ENCODE data around the gene ABHD15. TPM values are rescaled to one million over a fixed set of nuclear protein-coding genes. Genes with fewer than 3 reads are reported as not detected.
"Not testable (repeated sequence)": the region's sequence is repeated elsewhere in the genome, so short reads cannot be mapped to it uniquely, and the experiment has no call there.

Gene ABHD15
- total RNA-seq, 2 experiments from 2014 or later = 4.1 to 4.9 TPM

DNA sequence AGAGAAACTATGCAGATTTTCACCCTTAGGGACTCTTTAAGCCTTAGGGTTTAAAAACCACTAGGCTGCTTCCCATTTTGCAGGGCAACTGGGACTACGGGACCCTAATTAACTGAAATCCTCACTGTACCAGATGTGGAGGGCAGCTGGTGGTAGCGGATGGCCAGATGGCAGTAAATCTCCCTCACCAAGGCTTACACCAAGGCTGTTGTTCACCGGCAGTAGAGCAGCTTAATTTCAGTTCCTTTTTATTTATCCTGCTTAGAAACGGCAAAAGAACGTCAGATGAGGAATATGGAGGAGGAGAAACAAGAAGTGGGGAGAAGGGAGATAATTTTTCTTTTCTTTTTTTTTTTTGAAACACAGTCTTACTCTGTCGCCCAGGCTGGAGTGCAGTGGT, 6.5 kb downstream of the ABHD15 start:
- no peaks in the 10 kb centered on the region for H3K9me3 ChIP-seq (ENCODE audit: control insufficient read depth in 1 of 2, insufficient read depth in 1 of 2, low read length in 2 of 2)
- H3K27me3 Mint-ChIP-seq = no peaks in the 10 kb centered on the region
- intact Hi-C loops (cut with DNase I, micrococcal nuclease) = loop anchor here (10.0 kb wide), 1 partner anchor 54 kb away; no protein-coding TSS in a partner anchor
- H3K27ac ChIP-seq (ENCODE audit: low read depth in 1 of 2, low read length in 2 of 2) = no peak overlapping the region
- no peak overlapping the region for H3K4me3 ChIP-seq (ENCODE audit: low read length)
- no peak overlapping the region for H3K4me3 Mint-ChIP-seq
- ChIA-PET POLR2A (no interaction called here), CTCF (no interaction called here)
- TF ChIP-seq, protein P1, sequence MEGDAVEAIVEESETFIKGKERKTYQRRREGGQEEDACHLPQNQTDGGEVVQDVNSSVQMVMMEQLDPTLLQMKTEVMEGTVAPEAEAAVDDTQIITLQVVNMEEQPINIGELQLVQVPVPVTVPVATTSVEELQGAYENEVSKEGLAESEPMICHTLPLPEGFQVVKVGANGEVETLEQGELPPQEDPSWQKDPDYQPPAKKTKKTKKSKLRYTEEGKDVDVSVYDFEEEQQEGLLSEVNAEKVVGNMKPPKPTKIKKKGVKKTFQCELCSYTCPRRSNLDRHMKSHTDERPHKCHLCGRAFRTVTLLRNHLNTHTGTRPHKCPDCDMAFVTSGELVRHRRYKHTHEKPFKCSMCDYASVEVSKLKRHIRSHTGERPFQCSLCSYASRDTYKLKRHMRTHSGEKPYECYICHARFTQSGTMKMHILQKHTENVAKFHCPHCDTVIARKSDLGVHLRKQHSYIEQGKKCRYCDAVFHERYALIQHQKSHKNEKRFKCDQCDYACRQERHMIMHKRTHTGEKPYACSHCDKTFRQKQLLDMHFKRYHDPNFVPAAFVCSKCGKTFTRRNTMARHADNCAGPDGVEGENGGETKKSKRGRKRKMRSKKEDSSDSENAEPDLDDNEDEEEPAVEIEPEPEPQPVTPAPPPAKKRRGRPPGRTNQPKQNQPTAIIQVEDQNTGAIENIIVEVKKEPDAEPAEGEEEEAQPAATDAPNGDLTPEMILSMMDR (IDR thresholded peaks at IDR 0.05) = no peak
- no peak for ATAC-seq (ENCODE audit: poor library complexity)
- peaks cover 43% of the 10 kb centered on the region for H3K4me1 ChIP-seq (ENCODE audit: insufficient read depth, low read length)
- no peaks in the 10 kb centered on the region for H3K36me3 Mint-ChIP-seq (ENCODE audit: low read depth)
- H3K9me3 Mint-ChIP-seq = no peaks in the 10 kb centered on the region
- peak in 2 of 14 experiments; percentile 30 to 31 for DNase-seq
- no peaks in the 10 kb centered on the region for H3K27me3 ChIP-seq (ENCODE audit: control insufficient read depth in 1 of 2, insufficient read depth in 2 of 2, low read length in 2 of 2)
- no peak overlapping the region for H3K27ac Mint-ChIP-seq
- peaks cover 22% of the 10 kb centered on the region for H3K4me1 Mint-ChIP-seq (ENCODE audit: low read depth)
- H3K36me3 ChIP-seq (ENCODE audit: insufficient read depth, low read length) = peaks cover 16% of the 10 kb centered on the region

DNA sequence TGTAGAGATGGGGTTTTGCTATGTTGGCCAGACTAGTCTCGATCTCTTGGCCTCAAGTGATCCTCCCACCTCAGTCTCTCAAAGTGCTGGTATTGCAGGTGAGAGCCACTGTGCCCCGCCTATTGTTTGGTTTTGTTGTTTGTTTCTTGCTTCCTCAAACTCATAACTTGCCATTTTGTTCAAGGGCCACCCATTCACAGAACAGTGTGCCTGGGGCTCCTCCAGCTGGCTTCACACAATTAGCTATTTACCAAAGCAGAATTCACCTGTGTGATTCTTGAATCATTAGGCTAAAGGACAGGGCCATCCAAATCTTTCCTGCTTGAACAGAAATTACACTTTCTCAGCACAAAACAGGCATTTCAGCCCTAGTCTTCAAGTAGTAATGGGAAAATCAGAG, 7.2 kb downstream of the ABHD15 start:
- Histone ChIP-seq H3K4me3 (ENCODE audit: low read length) (no peak overlapping the region), H3K4me1 (ENCODE audit: insufficient read depth, low read length) (peaks cover 36% of the 10 kb centered on the region), H3K9me3 (ENCODE audit: control insufficient read depth in 1 of 2, insufficient read depth in 1 of 2, low read length in 2 of 2) (no peaks in the 10 kb centered on the region), H3K27ac (ENCODE audit: low read depth in 1 of 2, low read length in 2 of 2) (no peak overlapping the region), H3K36me3 (ENCODE audit: insufficient read depth, low read length) (peaks cover 16% of the 10 kb centered on the region), H3K27me3 (ENCODE audit: control insufficient read depth in 1 of 2, insufficient read depth in 2 of 2, low read length in 2 of 2) (no peaks in the 10 kb centered on the region)
- ATAC-seq (ENCODE audit: poor library complexity) (no peak), DNase-seq (no peak)
- TF ChIP-seq, protein P1 (IDR thresholded peaks at IDR 0.05) = no peak
- peaks cover 19% of the 10 kb centered on the region for H3K4me1 Mint-ChIP-seq (ENCODE audit: low read depth)
- no peaks in the 10 kb centered on the region for H3K9me3 Mint-ChIP-seq
- no peak overlapping the region for H3K4me3 Mint-ChIP-seq
- H3K27ac Mint-ChIP-seq = no peak overlapping the region
- POLR2A ChIA-PET = no interaction called here
- H3K36me3 Mint-ChIP-seq (ENCODE audit: low read depth) = no peaks in the 10 kb centered on the region
- no peaks in the 10 kb centered on the region for H3K27me3 Mint-ChIP-seq
- CTCF ChIA-PET = interaction anchor here (1.3 kb wide), 1 partner anchor 23 kb away, joined by 4 read pairs; no protein-coding TSS in a partner anchor
- intact Hi-C loops (cut with DNase I, micrococcal nuclease) = loop anchor here (10.0 kb wide), 1 partner anchor 55 kb away; no protein-coding TSS in a partner anchor

DNA sequence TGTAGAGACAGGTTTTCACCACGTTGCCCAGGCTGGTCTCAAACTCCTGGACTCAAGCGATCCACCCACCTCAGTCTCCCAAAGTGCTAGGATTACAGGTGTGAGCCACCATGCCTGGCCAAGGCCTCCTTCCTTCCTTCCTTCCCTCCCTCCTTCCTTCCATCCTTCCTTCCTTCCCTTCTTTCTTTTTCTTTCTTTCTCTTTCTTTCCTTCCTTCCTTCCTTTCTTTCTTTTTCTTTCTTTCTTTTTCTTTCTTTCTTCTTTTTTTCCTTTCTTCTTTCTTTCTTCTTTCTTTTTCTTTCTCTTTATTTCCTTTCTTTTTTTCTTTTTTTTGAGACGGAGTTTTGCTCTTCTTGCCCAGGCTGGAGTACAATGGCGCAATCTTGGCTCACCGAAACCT, 8.7 kb downstream of the ABHD15 start:
- CTCF ChIA-PET; intact Hi-C loops (cut with DNase I, micrococcal nuclease); H3K27me3 ChIP-seq (ENCODE audit: control insufficient read depth in 1 of 2, insufficient read depth in 2 of 2, low read length in 2 of 2); H3K27ac ChIP-seq (ENCODE audit: low read depth in 1 of 2, low read length in 2 of 2); H3K36me3 Mint-ChIP-seq (ENCODE audit: low read depth); H3K9me3 ChIP-seq (ENCODE audit: control insufficient read depth in 1 of 2, insufficient read depth in 1 of 2, low read length in 2 of 2); DNase-seq; H3K4me3 Mint-ChIP-seq; H3K27me3 Mint-ChIP-seq; POLR2A ChIA-PET; H3K4me3 ChIP-seq (ENCODE audit: low read length); ATAC-seq (ENCODE audit: poor library complexity); H3K9me3 Mint-ChIP-seq; H3K27ac Mint-ChIP-seq: not testable (repeated sequence)
- Histone ChIP-seq H3K4me1 (ENCODE audit: insufficient read depth, low read length) (peaks cover 22% of the 10 kb centered on the region), H3K36me3 (ENCODE audit: insufficient read depth, low read length) (peaks cover 16% of the 10 kb centered on the region)
- H3K4me1 Mint-ChIP-seq (ENCODE audit: low read depth) = peaks cover 11% of the 10 kb centered on the region

DNA sequence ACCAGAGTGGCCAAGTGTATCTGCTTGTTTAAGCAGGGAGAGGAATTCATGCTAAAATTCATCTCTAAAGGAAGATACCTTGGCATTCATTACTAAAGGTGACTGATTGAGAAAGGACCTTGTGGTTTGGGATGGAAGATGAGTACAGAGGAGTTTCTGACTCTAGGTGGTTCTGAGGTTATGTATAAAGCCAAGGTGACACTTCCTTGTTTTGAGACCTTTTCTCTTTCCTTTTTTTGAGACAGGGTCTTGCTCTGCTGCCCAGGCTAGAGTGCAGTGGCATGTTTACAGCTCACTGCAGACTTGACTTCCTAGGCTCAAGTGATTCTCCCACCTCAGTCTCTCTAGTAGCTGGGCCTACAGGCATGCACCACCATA, 9.1 kb downstream of the ABHD15 start:
- no peak overlapping the region for H3K27ac Mint-ChIP-seq
- peak in 1 of 14 experiments; percentile 13 for DNase-seq
- H3K4me1 ChIP-seq (ENCODE audit: insufficient read depth, low read length) = peaks cover 18% of the 10 kb centered on the region
- POLR2A ChIA-PET = no interaction called here
- H3K27ac ChIP-seq (ENCODE audit: low read depth in 1 of 2, low read length in 2 of 2) = no peak overlapping the region
- peaks cover 9% of the 10 kb centered on the region for H3K4me1 Mint-ChIP-seq (ENCODE audit: low read depth)
- no peaks in the 10 kb centered on the region for H3K27me3 Mint-ChIP-seq
- no peak for ATAC-seq (ENCODE audit: poor library complexity)
- no peaks in the 10 kb centered on the region for H3K9me3 Mint-ChIP-seq
- CTCF ChIA-PET = no interaction called here
- H3K36me3 ChIP-seq (ENCODE audit: insufficient read depth, low read length) = peaks cover 16% of the 10 kb centered on the region
- no peak overlapping the region for H3K4me3 ChIP-seq (ENCODE audit: low read length)
- H3K4me3 Mint-ChIP-seq = no peak overlapping the region
- no peaks in the 10 kb centered on the region for H3K27me3 ChIP-seq (ENCODE audit: control insufficient read depth in 1 of 2, insufficient read depth in 2 of 2, low read length in 2 of 2)
- no peaks in the 10 kb centered on the region for H3K36me3 Mint-ChIP-seq (ENCODE audit: low read depth)
- TF ChIP-seq, protein P1 (IDR thresholded peaks at IDR 0.05) = no peak
- intact Hi-C loops (cut with DNase I, micrococcal nuclease) = no loop called here
- no peaks in the 10 kb centered on the region for H3K9me3 ChIP-seq (ENCODE audit: control insufficient read depth in 1 of 2, insufficient read depth in 1 of 2, low read length in 2 of 2)

All from CD4-positive, alpha-beta T cell (primary cell).